Right renal cortex interstitium (tissue), 3 donors: ENCODE results near the gene TKFC. TPM values are rescaled to one million over a fixed set of nuclear protein-coding genes. Genes with fewer than 3 reads are reported as not detected.

Experiments
- DNase-seq, 3 donors: peaks; one replicate each; pipeline ENCODE4 v3.0.0-alpha.2; 2013; ENCODE audit warnings: low read depth in 3 of 3, low spot score in 2 of 3
- polyA plus RNA-seq, 3 donors: library from polyadenylated mRNA; unstranded; fragments of 120-200 nt; gene quantifications; one replicate each; pipeline ENCODE4 v1.2.1, GENCODE V29; 2013; ENCODE audit not compliant: insufficient read length in 3 of 3

The TKFC gene
- polyA plus RNA-seq, 3 donors: 44.5 to 52.0 (median 50.0) TPM

DNA sequence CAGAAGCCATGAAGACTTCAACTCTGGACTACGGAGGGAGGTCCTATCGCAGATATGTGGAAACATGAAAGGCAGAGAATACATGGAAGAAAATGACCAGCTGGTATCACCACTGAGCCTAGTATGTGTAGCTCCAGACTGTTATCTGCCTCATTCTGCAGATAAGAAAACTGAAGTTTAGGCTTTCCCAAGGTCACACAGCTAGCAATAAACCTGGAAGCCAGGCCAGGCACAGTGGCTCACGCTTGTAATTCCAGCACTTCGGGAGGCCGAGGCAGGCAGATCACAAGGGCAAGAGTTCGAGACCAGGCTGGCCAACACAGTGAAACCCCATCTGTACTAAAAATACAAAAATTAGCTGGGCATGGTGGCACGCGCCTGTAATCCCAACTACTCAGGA is 22.3 kb upstream of the TKFC start:
- DNase-seq: no peak

DNA sequence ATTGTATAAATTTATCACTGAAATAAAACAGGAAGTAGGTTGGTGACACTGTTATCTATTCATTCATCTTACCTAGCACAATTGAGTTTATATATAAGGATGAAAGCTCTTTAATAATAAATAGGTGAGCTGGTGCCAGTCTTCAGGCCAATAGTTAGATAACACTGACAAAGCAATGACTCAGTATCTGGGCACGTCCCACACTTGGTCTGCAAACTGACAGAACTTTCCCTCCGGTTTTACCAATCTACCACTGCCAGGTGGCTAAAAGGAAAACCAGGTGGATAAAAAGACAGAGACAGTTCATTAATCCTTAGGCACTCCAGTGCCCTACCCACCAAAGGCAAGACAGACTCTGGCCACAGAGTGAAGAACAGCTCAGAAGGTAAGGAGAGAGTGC is 17.8 kb upstream of the TKFC start:
- DNase-seq: no peak

DNA sequence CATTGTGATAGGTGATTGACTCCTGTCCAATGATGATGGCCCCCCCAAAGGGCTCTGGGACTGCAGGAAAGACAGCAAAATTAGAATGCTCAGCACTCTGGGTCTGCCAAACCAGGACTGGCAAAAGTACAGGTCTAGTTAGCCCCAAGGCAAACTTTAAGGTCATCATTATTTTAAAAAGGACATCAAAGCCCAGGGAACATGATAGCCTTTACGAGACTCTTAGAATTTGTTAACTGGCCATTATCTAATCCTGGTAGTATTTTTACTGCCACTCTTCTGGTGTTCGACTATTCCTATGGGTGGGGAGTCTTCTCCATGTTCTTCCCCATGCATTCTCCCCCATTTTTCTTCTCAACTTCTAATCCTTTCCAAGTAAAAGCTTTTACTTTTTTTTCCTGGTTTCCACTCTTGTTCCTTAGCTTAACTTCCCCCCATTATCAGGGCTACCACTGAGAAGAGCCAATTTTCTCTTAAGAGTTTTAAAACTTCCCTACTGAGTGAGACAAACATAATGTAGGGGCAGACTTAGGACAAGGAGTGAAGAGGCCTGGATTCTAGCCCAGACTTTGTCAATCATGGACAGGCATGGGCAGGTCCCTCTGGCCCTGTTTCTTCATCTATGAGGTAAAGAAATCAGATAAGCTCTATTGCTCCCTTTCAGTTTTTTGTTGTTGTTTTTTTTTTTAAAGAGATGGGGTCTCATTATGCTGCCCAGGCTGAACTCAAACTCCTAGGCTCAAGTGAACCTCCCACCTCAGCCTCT is 7.2 kb upstream of the TKFC start:
- no peak for DNase-seq

DNA sequence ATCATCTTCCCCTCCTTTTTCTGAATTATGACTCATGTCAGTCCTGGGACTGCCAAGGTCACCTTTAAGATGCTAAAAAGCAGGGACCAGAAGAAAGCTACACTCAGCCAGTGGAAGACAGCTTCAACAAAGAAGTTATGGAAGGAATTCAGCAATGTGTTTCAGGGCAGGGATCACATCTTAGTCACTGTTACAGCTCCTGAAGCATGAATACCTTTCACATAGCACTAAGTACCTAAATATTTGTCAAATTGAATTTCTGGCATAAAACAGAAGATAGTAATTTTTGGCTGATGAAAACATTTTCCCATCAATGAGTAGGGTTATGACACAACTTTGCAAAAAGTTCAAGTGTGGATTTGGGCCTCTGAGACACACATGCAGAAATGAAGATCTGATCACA is 5.4 kb upstream of the TKFC start:
- DNase-seq: no peak

DNA sequence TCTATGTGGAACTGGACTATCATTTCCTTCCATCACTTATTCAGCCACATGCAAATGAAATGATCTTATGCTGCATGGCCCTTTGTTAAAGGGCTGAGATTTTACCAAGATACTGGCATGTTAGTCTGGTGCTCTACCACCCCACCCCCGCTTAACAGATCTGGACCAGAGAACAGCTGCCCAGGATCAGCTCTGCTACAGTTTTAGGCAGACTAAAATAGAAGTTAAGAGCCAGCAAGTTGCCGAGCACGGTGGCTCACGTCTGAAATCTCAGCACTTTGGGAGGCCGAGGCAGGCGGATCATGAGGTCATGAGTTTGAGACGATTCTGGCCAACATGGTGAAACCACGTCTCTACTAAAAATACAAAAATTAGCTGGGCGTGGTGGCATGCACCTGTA is 4.7 kb upstream of the TKFC start:
- no peak for DNase-seq

DNA sequence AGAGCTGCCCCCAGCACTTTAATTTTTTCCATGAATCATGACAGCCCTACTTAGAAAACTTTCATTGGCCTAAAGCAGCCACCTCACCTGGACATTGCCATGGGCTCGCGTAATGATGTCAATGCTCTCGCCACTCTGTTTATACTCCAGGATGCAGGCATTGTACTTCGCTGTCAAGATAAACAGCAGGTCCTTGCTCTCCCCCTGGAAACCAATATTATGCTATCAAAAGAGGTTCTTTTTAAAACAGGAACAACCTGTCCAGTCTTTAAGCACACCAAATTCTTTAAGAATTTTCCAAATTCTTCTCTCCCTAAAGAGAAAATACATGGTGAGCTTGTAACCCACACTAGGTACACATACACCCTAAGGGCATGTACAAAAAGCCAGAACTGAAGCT is 3.2 kb upstream of the TKFC start:
- DNase-seq: no peak

DNA sequence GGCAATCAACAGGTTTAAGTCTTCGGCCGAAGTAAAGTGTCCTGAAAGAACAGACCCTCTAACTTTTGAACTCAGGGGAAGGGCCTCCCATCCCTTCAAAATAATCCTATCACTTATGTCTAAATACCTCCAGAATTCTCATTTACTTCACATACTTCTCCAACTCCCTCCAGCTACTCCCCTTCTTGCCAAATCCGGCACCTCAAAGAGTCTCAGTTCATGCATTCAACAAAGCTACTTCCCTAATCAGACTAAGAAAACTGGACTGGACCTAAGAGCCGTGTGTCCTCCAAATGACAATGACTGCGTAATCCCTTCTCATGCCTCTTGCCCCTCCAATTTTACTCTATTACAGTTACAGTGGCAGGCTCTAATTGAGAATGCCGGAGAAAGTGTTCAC is 1.4 kb upstream of the TKFC start:
- no peak for DNase-seq

DNA sequence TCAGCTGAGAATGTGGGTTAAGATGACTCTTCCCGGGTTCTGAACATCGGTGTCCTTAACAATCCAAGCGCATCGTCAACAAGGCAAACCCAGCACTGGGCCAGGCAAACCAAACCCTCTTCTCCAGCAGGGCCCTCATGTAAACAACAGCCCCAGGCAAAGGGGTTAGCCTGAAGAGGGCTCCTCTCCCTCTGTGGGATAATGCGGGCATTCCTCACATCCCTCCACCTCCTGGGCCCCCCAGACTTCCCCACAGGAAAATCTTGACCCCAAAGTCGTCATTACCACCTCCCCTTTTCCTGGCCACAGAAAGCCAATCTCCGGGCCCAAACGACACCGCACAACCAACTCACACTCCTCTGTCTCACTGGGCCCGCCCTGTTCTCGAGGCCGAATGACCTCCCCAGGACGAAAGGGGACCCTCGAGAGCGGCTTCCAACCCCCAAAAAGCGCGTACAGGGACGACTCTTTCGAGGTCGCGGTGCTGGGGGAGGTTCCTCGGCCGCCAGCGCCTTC is 689 bp upstream of the TKFC start:
- no peak for DNase-seq

DNA sequence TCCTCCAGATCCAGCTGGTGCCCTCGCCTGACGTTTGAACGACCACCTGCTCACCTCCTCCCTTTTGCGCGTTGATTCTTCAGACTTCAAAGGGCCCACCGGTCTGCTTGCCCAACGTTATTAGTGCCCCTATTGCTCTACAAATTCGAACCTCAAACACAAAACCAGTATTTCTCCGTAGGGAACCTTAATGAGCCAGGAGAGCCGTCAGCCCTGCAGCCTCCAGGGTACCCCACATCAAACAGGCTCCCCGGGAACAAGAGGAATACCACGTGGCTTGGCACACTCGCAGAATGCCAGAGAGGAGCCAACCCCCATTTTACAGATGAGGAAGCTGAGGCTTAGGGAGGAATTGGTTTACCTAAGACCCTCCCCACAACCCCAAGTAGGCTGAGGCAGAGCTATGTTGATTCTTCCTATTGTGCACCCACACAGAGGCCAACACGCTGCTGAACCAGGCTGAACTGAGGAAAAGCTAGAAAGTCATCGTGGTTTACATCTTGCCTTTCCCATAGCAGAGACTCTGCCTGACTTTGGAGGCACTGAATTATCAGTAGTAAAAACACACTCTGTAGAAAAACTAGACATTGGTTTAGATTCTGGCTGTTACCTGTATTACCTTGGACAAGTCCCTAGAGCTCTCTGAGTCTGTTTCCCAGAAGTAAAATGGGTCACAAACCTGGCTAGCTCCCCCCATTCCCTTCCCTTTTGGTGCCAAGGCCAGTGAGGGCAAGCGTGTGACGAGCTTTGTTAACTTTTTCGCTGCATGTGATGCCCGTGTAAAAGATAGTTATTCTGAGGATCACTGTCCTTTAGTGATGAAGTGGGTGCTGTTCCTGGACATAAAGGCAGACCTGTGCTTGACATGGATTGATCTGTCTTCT is 764 bp downstream of the TKFC start:
- peak in 1 of 3 donors; percentile 31 for DNase-seq

DNA sequence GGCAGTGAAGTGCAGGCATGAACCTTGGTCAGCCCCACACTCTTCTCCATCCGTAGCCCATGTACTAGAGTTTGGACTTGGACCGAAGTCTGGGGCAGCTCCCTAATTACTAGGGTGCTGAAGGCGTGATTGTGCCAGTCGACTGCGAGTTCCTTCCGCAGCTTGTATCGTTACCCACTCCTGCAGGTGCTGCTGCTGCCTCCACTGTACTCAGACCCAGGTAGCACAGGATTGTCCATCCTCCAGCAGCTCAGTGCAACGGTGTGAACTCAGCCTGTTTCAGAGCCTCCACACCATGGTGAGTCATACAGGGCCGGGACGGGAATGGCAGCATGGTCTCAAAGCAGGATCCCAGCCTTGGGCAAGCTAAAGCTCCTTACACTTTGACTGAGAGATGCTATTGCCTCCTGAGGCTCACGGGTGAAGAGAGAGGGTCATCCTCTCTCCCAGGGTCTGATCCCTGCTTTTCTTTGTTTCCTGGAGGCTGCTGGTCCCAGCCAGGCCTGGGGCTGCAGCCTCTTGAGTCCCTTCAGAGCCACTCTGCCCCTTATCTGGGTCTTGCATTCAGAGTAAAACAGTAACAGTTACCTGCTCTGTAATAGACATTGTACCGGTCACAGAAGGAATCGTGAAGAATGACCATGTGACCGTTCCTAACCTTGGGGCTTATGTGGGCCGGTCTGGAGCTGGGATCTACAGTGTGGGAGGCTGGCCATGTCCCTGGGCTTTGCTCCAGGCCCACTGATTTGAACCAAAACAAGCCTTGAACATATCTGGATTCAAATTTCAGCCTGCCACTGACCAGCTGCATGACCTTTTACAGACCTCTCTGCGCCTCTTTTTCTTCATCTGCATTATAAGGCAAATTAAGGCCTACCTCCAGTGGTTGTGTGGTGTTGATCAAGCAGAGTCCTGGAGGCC is 1.7 kb downstream of the TKFC start:
- no peak for DNase-seq

DNA sequence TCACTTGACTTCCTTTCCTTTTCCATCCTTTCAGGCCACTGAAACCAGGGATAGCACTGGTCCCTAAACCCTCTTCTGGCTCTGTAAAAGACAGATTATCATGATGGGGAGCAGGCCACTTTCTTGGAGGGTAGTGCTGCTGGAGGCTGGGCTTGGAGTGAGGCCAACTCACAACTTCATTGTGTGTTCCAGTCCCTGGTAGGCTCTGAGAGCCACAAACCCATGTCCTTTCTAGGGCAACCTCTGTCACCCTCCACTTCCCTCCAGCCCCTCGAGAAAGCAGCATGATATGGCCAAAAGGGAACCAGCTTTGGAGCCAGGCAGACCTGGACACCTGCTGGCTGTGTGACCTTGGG is 2.3 kb downstream of the TKFC start:
- DNase-seq: no peak

DNA sequence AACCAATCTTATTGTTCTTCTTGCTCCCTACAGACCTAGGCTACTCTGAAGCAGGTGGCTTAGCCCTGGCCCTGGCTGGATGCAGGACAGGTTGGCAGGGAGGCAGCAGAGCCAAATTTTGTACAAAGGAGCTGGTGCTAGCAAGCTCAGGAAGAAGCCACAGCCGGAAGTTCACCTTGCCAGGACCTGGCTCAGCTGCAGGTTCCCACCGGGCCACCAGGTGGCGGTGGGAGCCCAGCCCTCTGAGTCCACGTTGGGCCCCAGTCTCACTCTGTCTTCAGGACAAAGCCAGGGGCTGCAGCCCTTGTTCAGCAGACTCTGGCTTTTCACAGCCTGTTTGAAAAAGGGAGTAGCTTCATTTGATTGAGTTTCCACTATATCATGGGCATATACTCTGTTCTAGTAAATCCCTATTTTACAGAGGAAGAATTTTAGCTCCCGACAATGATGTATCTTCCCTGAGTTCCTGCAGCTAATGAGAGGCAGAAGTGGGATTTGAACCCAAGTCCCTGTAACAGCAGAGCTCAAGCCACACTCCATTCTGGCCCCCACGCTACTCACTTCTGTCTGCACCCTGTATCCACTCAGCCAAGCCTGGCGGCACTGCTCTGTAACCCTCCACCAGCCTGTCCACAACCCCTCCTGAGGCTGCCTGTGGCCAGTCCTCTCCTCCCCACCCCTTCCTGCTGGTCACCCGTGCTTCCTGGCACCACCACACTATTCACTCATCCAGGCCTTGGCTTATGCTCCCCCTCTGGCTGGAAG is 3.3 kb downstream of the TKFC start:
- DNase-seq: peak; percentile 43 to 66 (median 53)

DNA sequence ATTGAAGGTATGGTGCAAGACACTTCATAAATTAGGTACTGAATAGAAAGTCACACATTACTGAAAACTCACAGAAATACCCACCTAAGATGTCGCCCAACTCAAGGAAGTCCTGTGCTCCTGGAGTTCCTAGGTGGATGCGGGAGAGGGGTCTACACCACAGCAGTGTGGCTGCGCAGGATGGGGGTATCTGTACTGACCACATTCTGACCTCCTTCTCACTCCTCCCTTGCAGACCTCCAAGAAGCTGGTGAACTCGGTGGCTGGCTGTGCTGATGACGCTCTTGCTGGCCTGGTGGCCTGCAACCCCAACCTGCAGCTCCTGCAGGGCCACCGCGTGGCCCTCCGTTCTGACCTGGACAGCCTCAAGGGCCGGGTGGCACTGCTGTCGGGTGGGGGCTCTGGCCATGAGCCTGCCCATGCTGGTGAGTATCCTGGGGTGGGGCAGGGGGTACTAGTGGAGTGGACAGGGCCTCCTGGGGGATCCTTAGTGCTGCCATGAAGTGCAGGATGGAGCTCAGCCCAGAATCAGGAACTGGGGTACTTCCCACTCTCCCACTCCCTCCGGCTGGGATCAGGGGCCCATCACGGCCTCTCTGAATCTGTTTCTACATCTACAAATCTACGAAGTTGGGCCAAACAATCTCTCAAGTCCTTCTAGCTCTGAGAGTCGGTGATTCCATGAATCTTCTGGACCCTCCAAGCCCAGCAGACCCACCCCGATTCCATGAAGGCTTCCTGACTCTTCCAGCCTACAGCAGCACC is 4.9 kb downstream of the TKFC start:
- no peak for DNase-seq

DNA sequence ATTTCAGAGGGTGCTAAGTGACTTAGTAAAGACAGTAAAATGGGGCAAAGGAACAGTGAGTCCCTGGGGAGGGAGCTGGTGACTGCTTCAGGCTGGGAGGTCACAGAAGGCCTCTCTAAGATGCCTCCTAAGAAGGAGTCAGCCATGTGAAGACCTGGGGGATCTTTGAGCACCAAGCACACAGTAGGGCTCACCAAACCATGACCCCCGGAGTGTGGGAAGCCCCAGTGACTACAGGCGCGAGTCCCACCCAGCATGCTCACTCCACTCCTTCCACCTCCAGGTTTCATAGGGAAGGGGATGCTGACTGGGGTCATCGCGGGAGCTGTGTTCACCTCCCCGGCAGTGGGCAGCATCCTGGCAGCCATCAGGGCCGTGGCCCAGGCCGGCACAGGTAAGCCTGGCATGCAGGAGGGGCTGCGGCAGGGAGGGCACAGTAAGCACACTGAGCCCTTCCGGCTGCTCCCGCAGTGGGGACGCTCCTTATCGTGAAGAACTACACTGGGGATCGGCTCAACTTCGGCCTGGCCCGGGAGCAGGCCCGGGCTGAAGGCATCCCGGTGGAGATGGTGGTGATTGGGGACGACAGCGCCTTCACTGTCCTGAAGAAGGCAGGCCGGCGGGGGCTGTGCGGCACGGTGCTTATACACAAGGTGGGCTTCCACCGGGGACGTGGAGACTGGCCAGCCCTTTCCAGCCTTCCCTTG is 5.9 kb downstream of the TKFC start:
- no peak for DNase-seq

DNA sequence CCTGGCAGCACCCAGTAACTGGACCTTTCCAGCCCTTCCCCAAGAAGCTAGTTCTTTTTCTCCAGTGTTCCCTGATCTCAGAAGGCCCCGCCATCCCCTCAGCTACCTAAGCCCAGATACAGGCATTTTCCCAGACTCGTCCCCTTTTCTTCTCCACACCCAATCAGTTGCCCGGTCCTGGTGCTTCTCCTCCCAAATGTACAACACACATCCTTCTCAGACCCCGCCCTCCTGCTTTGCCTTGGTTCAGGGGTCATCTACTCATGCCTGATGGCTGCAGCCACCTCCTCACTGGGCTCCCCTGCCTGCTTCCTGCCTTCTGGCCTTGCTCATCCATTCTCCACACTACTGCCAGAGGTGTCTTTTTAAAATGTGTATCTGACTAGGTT is 6.5 kb downstream of the TKFC start:
- no peak for DNase-seq

DNA sequence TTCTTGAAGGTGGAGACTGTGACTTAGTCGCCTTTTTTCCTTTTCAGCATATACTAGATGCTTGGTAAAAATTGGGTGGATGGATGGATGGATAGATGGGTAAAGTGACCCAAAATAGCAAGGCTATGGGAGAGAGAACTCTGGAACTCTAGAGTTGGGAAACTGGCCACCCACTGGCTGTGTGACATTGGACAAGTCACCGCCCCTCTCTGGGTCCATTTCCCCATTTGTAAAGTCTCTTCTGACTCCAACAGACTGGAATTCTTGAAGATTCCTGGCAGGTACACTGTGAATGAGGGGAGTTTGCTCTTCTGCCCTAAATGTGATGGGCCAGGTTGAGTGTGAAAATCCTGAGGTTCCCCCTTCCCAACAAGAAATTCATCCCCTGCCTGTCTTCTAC is 8.0 kb downstream of the TKFC start:
- DNase-seq: no peak

DNA sequence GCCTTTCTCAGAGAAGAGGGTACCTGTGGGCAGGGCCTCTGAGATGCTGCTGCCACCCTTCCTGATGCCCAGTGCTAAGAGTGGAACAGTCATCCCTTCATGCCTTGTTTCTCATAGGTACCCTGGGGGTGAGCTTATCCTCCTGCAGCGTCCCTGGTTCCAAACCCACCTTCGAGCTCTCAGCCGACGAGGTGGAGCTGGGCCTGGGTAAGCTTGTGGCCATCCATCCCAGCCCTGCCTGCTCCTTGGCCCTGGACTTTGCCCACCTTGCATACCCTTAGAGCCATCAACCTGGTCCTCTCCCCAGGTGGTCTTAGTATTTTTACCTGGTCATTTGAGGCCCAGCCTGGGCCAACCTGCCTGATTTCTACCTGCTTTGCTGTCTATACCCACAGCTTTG is 8.7 kb downstream of the TKFC start:
- DNase-seq: no peak

DNA sequence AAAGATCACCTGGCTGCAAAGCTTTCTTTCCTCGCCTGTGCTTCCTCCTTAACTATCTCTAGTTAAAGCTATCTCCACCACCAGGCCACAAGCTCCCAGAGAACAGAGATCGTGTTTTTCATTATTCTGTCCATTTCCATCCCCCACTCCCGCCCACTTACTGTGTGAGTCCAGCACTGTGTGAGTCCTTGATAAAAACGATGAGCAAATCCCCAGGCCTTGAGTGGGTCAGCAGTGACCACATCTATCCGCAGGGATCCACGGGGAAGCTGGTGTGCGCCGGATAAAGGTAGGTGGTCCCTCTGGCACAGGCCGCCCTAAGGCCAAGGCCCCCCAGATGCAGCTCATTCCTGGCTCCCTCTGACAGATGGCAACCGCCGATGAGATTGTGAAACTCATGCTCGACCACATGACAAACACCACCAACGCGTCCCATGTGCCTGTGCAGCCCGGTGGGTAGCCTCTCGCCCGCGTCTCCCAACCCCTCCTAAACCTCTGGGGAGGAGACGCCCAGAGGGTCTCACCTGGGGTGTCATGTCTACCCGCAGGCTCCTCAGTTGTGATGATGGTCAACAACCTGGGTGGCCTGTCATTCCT is 9.3 kb downstream of the TKFC start:
- no peak for DNase-seq
